KMS-11 (cell line): ENCODE measurements around the gene ANGPTL7.
"Not testable (repeated sequence)": the region's sequence is repeated elsewhere in the genome, so short reads cannot be mapped to it uniquely, and the experiment has no call there.

Source experiments
- H2AFZ ChIP-seq: fragments of 200-600 bp; sonication (generic); 2 replicates; pipeline ENCODE4 v1.6.1; 2016; ENCODE audit warnings: antibody characterized with exemption, mixed run types, low read depth
- H3K27ac ChIP-seq: fragments of 200-600 bp; sonication (generic); 2 replicates; pipeline ENCODE4 v1.6.1; 2016; ENCODE audit warnings: mild to moderate bottlenecking, mixed run types
- H3K27me3 ChIP-seq: fragments of 200-600 bp; sonication (generic); 2 replicates; pipeline ENCODE4 v1.6.1; 2017; ENCODE audit warnings: mild to moderate bottlenecking, low read depth, mixed run types, moderate library complexity; ENCODE audit not compliant: insufficient read depth
- H3K36me3 ChIP-seq: fragments of 200-600 bp; sonication (generic); 2 replicates; pipeline ENCODE4 v1.6.1; 2017; ENCODE audit warnings: mild to moderate bottlenecking, mixed run types; ENCODE audit not compliant: insufficient read depth
- H3K4me1 ChIP-seq: fragments of 200-600 bp; sonication (generic); 2 replicates; pipeline ENCODE4 v1.6.1; 2016; ENCODE audit warnings: mild to moderate bottlenecking, low read depth, mixed run types; ENCODE audit not compliant: poor library complexity, severe bottlenecking
- H3K4me2 ChIP-seq: fragments of 200-600 bp; sonication (generic); 2 replicates; pipeline ENCODE4 v1.7.0; 2016; ENCODE audit warnings: mild to moderate bottlenecking, mixed run types
- H3K4me3 ChIP-seq: fragments of 200-600 bp; sonication (generic); IDR thresholded peaks from 2 replicates; pipeline ENCODE4 v1.6.1; 2017; ENCODE audit warnings: low read depth, low read length, mixed read lengths; ENCODE audit not compliant: insufficient read depth
- H3K79me2 ChIP-seq: fragments of 200-600 bp; sonication (generic); 2 replicates; pipeline ENCODE4 v1.6.1; 2016; ENCODE audit warnings: low read depth, mixed run types; ENCODE audit not compliant: insufficient read depth
- H3K9ac ChIP-seq: fragments of 200-600 bp; sonication (generic); 2 replicates; pipeline ENCODE4 v1.6.1; 2016; ENCODE audit warnings: mild to moderate bottlenecking, mixed run types
- H4K20me1 ChIP-seq: fragments of 200-600 bp; sonication (generic); 2 replicates; pipeline ENCODE4 v1.6.1; 2016; ENCODE audit warnings: mild to moderate bottlenecking, mixed run types; ENCODE audit not compliant: insufficient read depth
- CTCF ChIP-seq: fragments of 200-600 bp; sonication (generic); conservative IDR thresholded peaks from 2 replicates; pipeline ENCODE4 v1.6.1; 2017; ENCODE audit warnings: low read depth, mild to moderate bottlenecking, antibody characterized with exemption, low read length, moderate library complexity, mixed read lengths

Gene ANGPTL7

GRCh38 chr1:11176081-11176706, 13.0 kb upstream of the ANGPTL7 start:
- Histone ChIP-seq H3K79me2 (no peaks in the 10 kb centered on the region), H3K4me3 (no peak overlapping the region), H2AFZ (no peak overlapping the region), H3K36me3 (no peaks in the 10 kb centered on the region), H3K4me1 (no peaks in the 10 kb centered on the region), H3K27me3 (no peaks in the 10 kb centered on the region), H4K20me1 (no peaks in the 10 kb centered on the region), H3K27ac (no peak overlapping the region), H3K4me2 (no peak overlapping the region), H3K9ac (no peak overlapping the region)
- TF ChIP-seq CTCF = no peak

- no peak for TF ChIP-seq CTCF
- no peak overlapping the region for H3K4me3 ChIP-seq
- no peak overlapping the region for H2AFZ ChIP-seq
- no peaks in the 10 kb centered on the region for H3K36me3 ChIP-seq
- no peak overlapping the region for H3K27ac ChIP-seq
- H4K20me1 ChIP-seq = no peaks in the 10 kb centered on the region
- no peak overlapping the region for H3K9ac ChIP-seq
- no peaks in the 10 kb centered on the region for H3K4me1 ChIP-seq
- H3K4me2 ChIP-seq = no peak overlapping the region
- H3K79me2 ChIP-seq = no peaks in the 10 kb centered on the region
- H3K27me3 ChIP-seq = no peaks in the 10 kb centered on the region
These were observed 10.8 kb upstream of the ANGPTL7 start for GRCh38 chr1:11178021-11179015.

GRCh38 chr1:11179125-11179524, 10.0 kb upstream of the ANGPTL7 start:
- no peak for TF ChIP-seq CTCF
- H3K4me2 ChIP-seq = no peak overlapping the region
- no peaks in the 10 kb centered on the region for H3K36me3 ChIP-seq
- no peaks in the 10 kb centered on the region for H3K4me1 ChIP-seq
- no peaks in the 10 kb centered on the region for H4K20me1 ChIP-seq
- no peak overlapping the region for H3K4me3 ChIP-seq
- H2AFZ ChIP-seq = no peak overlapping the region
- H3K9ac ChIP-seq = no peak overlapping the region
- H3K27me3 ChIP-seq = no peaks in the 10 kb centered on the region
- H3K27ac ChIP-seq = no peak overlapping the region
- no peaks in the 10 kb centered on the region for H3K79me2 ChIP-seq

- not testable (repeated sequence) for H3K36me3 ChIP-seq
These were observed 9.4 kb upstream of the ANGPTL7 start for GRCh38 chr1:11179749-11180148.

GRCh38 chr1:11180342-11180744, 8.8 kb upstream of the ANGPTL7 start:
- Histone ChIP-seq H3K4me3 (no peak overlapping the region), H3K27me3 (no peaks in the 10 kb centered on the region), H4K20me1 (no peaks in the 10 kb centered on the region), H3K36me3 (no peaks in the 10 kb centered on the region), H3K79me2 (no peaks in the 10 kb centered on the region), H2AFZ (no peak overlapping the region), H3K4me2 (no peak overlapping the region), H3K9ac (no peak overlapping the region), H3K4me1 (no peaks in the 10 kb centered on the region), H3K27ac (no peak overlapping the region)
- no peak for TF ChIP-seq CTCF

More at GRCh38 chr1:11179749-11180148, 9.4 kb upstream of the ANGPTL7 start:
- H3K4me2 ChIP-seq, H2AFZ ChIP-seq, H3K9ac ChIP-seq, H4K20me1 ChIP-seq, H3K4me1 ChIP-seq, H3K27ac ChIP-seq, H3K27me3 ChIP-seq, H3K79me2 ChIP-seq, H3K4me3 ChIP-seq: not testable (repeated sequence)
